KMS-11 (cell line): ENCODE measurements around the gene DGKG.

Source experiments
- H2AFZ ChIP-seq: fragments of 200-600 bp; sonication (generic); 2 replicates; pipeline ENCODE4 v1.6.1; 2016; ENCODE audit warnings: antibody characterized with exemption, mixed run types, low read depth
- H3K27ac ChIP-seq: fragments of 200-600 bp; sonication (generic); 2 replicates; pipeline ENCODE4 v1.6.1; 2016; ENCODE audit warnings: mild to moderate bottlenecking, mixed run types
- H3K27me3 ChIP-seq: fragments of 200-600 bp; sonication (generic); 2 replicates; pipeline ENCODE4 v1.6.1; 2017; ENCODE audit warnings: mild to moderate bottlenecking, low read depth, mixed run types, moderate library complexity; ENCODE audit not compliant: insufficient read depth
- H3K36me3 ChIP-seq: fragments of 200-600 bp; sonication (generic); 2 replicates; pipeline ENCODE4 v1.6.1; 2017; ENCODE audit warnings: mild to moderate bottlenecking, mixed run types; ENCODE audit not compliant: insufficient read depth
- H3K4me1 ChIP-seq: fragments of 200-600 bp; sonication (generic); 2 replicates; pipeline ENCODE4 v1.6.1; 2016; ENCODE audit warnings: mild to moderate bottlenecking, low read depth, mixed run types; ENCODE audit not compliant: poor library complexity, severe bottlenecking
- H3K4me2 ChIP-seq: fragments of 200-600 bp; sonication (generic); 2 replicates; pipeline ENCODE4 v1.7.0; 2016; ENCODE audit warnings: mild to moderate bottlenecking, mixed run types
- H3K4me3 ChIP-seq: fragments of 200-600 bp; sonication (generic); IDR thresholded peaks from 2 replicates; pipeline ENCODE4 v1.6.1; 2017; ENCODE audit warnings: low read depth, low read length, mixed read lengths; ENCODE audit not compliant: insufficient read depth
- H3K79me2 ChIP-seq: fragments of 200-600 bp; sonication (generic); 2 replicates; pipeline ENCODE4 v1.6.1; 2016; ENCODE audit warnings: low read depth, mixed run types; ENCODE audit not compliant: insufficient read depth
- H3K9ac ChIP-seq: fragments of 200-600 bp; sonication (generic); 2 replicates; pipeline ENCODE4 v1.6.1; 2016; ENCODE audit warnings: mild to moderate bottlenecking, mixed run types
- H4K20me1 ChIP-seq: fragments of 200-600 bp; sonication (generic); 2 replicates; pipeline ENCODE4 v1.6.1; 2016; ENCODE audit warnings: mild to moderate bottlenecking, mixed run types; ENCODE audit not compliant: insufficient read depth
- CTCF ChIP-seq: fragments of 200-600 bp; sonication (generic); conservative IDR thresholded peaks from 2 replicates; pipeline ENCODE4 v1.6.1; 2017; ENCODE audit warnings: low read depth, mild to moderate bottlenecking, antibody characterized with exemption, low read length, moderate library complexity, mixed read lengths

The DGKG gene

DNA sequence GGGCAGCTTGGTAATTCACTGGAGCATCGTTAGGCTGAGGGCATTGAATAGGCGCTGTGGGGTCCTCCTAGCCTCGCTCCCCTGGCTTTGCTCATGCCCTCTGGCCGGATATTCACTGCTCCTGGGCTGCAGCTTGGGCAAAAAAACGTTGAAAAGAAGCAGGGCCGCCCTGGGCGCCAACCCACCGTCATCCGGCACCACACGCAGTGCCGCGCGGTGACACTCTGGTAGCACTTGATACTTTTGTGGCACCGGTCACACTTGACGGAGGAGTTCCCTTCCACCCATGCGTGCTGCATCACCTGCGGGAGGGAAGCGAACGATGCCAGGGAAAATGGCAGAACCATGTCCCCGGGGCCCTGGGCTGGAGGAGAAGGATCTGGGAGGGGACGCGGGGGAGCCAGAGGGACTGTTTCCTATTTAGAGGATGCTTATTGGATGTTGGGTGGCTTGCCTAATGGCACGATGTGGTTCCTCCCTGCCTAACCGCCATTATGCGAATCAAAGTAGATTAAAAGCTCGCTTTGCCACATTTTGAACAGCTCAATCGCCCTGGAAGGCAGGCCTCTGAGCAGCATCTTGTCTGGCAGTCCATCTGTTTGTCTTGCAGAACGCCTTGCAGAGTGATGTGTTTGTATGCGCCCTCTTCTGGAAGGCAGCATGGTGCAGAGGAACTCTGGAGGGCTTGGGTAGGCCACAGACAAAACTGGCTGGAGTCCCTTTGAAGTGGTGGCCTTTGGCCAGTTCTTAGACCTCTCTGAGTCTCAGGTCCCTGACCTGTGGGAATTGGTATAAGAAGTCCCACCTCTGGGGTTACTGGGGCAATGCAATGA, 93.2 kb downstream of the DGKG start:
- no peaks in the 10 kb centered on the region for H3K4me1 ChIP-seq
- H3K4me3 ChIP-seq, result no peak overlapping the region
- no peak overlapping the region for H2AFZ ChIP-seq
- H3K79me2 ChIP-seq, result no peaks in the 10 kb centered on the region
- TF ChIP-seq CTCF, result no peak
- no peaks in the 10 kb centered on the region for H4K20me1 ChIP-seq
- no peak overlapping the region for H3K27ac ChIP-seq
- H3K9ac ChIP-seq, result no peak overlapping the region
- H3K4me2 ChIP-seq, result no peak overlapping the region
- no peaks in the 10 kb centered on the region for H3K27me3 ChIP-seq
- no peaks in the 10 kb centered on the region for H3K36me3 ChIP-seq

DNA sequence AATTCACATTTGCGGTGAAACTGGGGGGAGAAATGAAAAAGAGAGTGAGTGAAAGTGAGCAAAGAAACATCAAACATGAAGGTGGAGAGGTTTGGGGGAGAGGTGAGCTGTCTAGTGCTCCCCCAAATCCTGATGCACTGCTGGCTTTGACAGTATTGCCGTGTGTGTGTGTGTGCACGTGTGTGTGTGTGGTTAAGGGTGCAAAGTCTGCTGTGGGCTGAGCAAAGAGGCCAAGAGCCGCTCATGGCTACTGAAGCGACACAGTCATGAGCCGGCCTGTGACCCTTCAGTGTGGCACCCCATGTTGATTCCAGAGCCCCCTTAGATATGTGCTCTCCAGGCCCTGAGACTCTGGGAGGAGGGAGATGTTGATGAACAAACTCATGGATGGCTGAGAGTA, 94.3 kb downstream of the DGKG start:
- no peak overlapping the region for H3K27ac ChIP-seq
- H3K4me1 ChIP-seq, result no peaks in the 10 kb centered on the region
- TF ChIP-seq CTCF, result no peak
- H4K20me1 ChIP-seq, result no peaks in the 10 kb centered on the region
- no peaks in the 10 kb centered on the region for H3K36me3 ChIP-seq
- H2AFZ ChIP-seq, result no peak overlapping the region
- H3K79me2 ChIP-seq, result no peaks in the 10 kb centered on the region
- no peak overlapping the region for H3K9ac ChIP-seq
- no peaks in the 10 kb centered on the region for H3K27me3 ChIP-seq
- H3K4me2 ChIP-seq, result no peak overlapping the region
- no peak overlapping the region for H3K4me3 ChIP-seq

DNA sequence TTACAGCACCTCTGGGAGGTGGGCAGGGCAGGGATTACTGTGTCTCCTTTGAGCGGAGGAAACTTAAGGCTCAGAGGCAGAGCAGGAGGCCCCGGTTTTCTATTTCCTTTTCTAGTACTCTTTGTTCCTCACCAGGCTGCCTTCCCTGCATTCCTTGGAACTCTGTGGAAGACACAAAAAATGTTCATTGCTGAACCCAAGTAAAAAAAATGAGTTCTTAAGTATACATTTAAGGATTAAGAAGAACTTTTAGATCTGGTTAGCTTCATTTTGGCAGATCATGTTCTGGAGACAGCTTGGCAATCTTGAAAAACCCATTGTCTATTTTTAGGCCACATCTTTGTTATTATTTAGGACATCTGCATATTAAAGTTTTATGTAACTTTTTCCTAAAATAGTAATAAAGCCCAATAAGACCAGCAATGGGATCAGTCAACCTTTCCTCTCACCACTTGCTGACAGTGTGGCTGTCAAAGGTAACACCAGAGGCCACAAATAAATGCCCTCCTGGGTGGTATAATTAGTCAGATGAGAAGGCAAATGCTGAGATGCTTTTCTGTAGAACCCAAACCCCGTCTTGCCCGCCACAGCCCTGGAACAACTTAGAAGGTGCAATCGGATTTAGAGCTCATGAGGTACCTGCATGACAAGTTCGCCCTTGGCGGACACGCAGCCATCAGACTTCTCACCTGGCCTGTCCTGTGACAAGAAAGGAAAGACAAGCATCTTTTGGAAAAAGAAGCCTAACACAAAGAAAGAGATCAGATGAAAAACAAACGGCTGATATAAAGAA, 97.2 kb downstream of the DGKG start:
- Histone ChIP-seq H3K79me2 (no peaks in the 10 kb centered on the region), H4K20me1 (no peaks in the 10 kb centered on the region), H3K4me2 (no peak overlapping the region), H3K27me3 (no peaks in the 10 kb centered on the region), H3K27ac (no peak overlapping the region), H3K4me1 (peaks cover 3% of the 10 kb centered on the region), H3K9ac (no peak overlapping the region), H3K36me3 (no peaks in the 10 kb centered on the region), H2AFZ (no peak overlapping the region), H3K4me3 (no peak overlapping the region)
- no peak for TF ChIP-seq CTCF

DNA sequence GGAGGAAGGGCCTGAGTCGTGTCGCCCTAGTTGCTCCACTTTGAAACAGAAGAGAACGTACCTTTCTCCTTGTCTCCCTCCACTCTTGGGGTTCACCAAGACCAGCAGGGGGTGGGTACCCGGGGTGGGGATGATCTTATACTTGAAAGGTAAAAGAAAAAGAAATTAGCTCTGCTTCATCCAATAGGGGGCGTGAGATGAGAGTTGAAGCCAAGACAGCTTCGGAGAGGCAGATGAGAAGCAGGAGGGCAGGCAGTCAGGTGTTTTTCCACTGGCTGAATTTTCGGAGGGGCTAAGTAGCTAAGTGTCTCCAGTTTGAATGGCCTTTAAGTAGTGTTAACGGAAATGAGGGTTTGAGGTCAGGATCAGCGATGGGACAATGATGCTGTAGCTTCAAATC, 100.4 kb downstream of the DGKG start:
- H3K79me2 ChIP-seq, result no peaks in the 10 kb centered on the region
- no peak overlapping the region for H3K27ac ChIP-seq
- no peaks in the 10 kb centered on the region for H3K27me3 ChIP-seq
- H4K20me1 ChIP-seq, result no peaks in the 10 kb centered on the region
- H3K9ac ChIP-seq, result no peak overlapping the region
- peak; percentile 34; the same call in 1 of the 2 replicates for TF ChIP-seq CTCF
- no peak overlapping the region for H2AFZ ChIP-seq
- H3K4me3 ChIP-seq, result no peak overlapping the region
- no peak overlapping the region for H3K4me2 ChIP-seq
- no peaks in the 10 kb centered on the region for H3K36me3 ChIP-seq
- H3K4me1 ChIP-seq, result peaks cover 5% of the 10 kb centered on the region
